ENCODE results near the gene G6PC2. TPM values are rescaled to one million over a fixed set of nuclear protein-coding genes. Genes with fewer than 3 reads are reported as not detected.

Gene G6PC2, protein sequence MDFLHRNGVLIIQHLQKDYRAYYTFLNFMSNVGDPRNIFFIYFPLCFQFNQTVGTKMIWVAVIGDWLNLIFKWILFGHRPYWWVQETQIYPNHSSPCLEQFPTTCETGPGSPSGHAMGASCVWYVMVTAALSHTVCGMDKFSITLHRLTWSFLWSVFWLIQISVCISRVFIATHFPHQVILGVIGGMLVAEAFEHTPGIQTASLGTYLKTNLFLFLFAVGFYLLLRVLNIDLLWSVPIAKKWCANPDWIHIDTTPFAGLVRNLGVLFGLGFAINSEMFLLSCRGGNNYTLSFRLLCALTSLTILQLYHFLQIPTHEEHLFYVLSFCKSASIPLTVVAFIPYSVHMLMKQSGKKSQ
- not detected for total RNA-seq

DNA sequence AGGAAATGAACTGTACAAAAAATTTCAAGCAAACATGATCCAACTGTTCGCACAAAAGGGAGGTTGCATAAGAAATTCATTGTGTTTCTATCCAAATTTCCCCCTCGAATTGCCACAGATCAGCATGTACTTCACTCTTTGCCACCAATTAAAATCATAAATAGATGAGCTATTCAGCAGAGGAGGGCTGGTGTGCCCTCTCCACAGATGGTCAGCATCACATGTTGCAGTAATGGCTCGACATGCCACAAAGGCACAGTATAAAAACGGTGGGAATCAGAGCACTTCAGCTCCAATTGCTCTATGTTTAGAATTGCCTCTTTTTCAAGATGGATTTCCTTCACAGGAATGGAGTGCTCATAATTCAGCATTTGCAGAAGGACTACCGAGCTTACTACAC, at the start of gene G6PC2:
Gene G6PC2, plus strand, starts transcription at position 289 of the 400 bp plus-strand sequence. Its CDS starts 41 bp downstream, at position 330.
- Histone ChIP-seq H3K9me3 (no peaks in the 10 kb centered on the region), H3K4me1 (no peaks in the 10 kb centered on the region), H3K36me3 (no peaks in the 10 kb centered on the region), H3K4me3 (no peak within 1 kb of the TSS), H3K27ac (no peak within 1 kb of the TSS), H3K27me3 (no peaks in the 10 kb centered on the region)
- intact Hi-C loops (cut with DNase I): no loop called here
- no peak for DNase-seq (ENCODE audit: low spot score in 2 of 2)
- TF ChIP-seq, protein P1, sequence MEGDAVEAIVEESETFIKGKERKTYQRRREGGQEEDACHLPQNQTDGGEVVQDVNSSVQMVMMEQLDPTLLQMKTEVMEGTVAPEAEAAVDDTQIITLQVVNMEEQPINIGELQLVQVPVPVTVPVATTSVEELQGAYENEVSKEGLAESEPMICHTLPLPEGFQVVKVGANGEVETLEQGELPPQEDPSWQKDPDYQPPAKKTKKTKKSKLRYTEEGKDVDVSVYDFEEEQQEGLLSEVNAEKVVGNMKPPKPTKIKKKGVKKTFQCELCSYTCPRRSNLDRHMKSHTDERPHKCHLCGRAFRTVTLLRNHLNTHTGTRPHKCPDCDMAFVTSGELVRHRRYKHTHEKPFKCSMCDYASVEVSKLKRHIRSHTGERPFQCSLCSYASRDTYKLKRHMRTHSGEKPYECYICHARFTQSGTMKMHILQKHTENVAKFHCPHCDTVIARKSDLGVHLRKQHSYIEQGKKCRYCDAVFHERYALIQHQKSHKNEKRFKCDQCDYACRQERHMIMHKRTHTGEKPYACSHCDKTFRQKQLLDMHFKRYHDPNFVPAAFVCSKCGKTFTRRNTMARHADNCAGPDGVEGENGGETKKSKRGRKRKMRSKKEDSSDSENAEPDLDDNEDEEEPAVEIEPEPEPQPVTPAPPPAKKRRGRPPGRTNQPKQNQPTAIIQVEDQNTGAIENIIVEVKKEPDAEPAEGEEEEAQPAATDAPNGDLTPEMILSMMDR (IDR thresholded peaks at IDR 0.05): no peak

DNA sequence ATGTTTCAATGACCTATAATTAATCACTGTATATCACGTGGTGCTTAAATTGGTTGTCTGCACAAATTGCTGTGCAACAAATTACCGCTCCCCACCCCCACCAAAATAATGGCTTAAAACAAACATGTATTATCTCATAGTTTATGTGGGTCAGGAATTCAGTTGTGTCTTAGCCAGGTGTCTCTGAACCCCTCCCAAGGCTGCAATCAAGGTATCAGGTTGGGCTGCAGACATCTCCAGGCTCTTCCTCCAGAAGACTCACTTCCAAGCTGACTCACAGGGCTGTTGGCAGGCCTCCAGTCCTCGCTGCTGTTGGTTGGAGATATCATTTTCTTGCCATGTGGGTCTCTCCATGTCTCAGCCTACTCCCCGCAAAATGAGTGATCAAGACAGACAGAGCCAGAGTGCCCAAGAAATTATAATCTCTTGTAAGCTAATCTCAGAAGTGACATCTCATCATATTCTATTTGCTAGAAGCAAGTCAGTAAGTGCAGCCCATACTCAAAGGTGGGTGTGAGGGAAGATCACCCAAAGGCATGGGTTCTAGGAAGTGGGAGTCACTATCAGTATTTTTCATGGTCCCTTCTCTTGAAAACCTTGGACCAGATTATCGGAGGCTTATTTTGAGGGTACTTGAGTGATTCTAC, 49.3 kb upstream of the G6PC2 start:
- Histone ChIP-seq H3K27ac (no peak overlapping the region), H3K27me3 (no peaks in the 10 kb centered on the region), H3K4me1 (no peaks in the 10 kb centered on the region), H3K4me3 (no peak overlapping the region), H3K36me3 (no peaks in the 10 kb centered on the region), H3K9me3 (no peaks in the 10 kb centered on the region)
- TF ChIP-seq, protein P1 (IDR thresholded peaks at IDR 0.05): no peak
- intact Hi-C loops (cut with DNase I): no loop called here
- no peak for DNase-seq (ENCODE audit: low spot score in 2 of 2)

DNA sequence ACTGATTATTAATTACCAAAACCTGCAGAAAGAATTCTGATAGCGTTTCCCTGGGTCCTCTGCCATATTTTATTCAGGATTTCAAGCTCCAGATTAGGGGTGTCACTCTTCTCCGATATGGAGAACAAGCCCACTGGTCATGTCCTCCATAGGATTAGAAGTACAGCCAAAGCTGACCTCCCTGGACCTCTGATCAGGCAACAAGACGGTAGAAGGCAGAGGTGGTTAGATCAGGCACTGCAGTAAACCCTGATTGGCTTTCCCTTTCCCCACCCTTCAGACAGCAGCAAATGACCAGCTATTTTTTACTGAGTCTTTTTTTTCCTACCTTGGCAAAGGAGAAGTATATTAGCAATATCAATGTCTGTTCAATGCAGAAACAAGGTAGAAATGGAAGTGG, 48.6 kb upstream of the G6PC2 start:
- H3K36me3 ChIP-seq: no peaks in the 10 kb centered on the region
- no peak overlapping the region for H3K4me3 ChIP-seq
- TF ChIP-seq, protein P1 (IDR thresholded peaks at IDR 0.05): no peak
- H3K27me3 ChIP-seq: no peaks in the 10 kb centered on the region
- intact Hi-C loops (cut with DNase I): no loop called here
- no peak overlapping the region for H3K27ac ChIP-seq
- no peaks in the 10 kb centered on the region for H3K9me3 ChIP-seq
- no peak for DNase-seq (ENCODE audit: low spot score in 2 of 2)
- no peaks in the 10 kb centered on the region for H3K4me1 ChIP-seq

DNA sequence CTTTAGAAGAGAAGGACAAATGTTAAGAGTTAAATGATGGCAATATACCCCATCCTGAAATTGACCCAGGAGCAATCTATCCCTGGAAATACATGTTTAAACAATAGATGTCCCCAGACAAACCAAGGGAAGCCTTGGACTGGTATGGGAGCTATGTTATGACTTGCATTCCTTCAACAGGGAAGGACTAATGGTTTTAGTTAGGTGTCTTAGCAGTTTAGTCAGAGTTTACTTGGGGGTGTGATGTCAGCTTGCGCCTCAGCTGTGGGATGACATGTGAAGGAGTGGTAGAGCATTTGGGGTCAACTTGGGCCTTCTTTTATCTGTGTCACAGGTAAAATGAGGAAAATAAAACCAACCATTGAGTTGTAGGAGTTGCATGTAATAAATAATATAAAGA, 47.6 kb upstream of the G6PC2 start:
- Histone ChIP-seq H3K4me1 (no peaks in the 10 kb centered on the region), H3K36me3 (no peaks in the 10 kb centered on the region), H3K27me3 (no peaks in the 10 kb centered on the region), H3K27ac (no peak overlapping the region), H3K4me3 (no peak overlapping the region), H3K9me3 (no peaks in the 10 kb centered on the region)
- intact Hi-C loops (cut with DNase I): no loop called here
- TF ChIP-seq, protein P1 (IDR thresholded peaks at IDR 0.05): no peak
- DNase-seq (ENCODE audit: low spot score in 2 of 2): no peak

DNA sequence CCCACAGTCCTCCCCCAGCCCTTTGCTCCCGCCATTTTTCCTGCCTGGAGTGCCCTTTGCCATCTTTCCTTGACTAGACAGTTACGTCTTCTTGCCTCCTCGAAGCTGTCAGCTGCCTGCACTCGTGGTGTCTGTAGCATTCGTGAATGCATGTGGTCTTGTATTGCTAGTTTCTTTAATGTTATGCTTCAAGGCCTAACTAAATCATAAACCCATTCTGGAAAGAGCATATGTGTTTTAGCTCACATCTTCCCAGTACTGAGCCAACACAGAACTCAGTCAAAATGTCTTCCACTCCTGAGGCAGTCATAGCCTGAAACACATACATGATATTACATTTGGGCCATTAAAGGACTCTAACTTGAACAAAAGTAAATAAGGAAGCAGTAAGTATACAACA, 46.4 kb upstream of the G6PC2 start:
- Histone ChIP-seq H3K4me3 (no peak overlapping the region), H3K9me3 (no peaks in the 10 kb centered on the region), H3K27ac (no peak overlapping the region), H3K27me3 (no peaks in the 10 kb centered on the region), H3K4me1 (no peaks in the 10 kb centered on the region), H3K36me3 (no peaks in the 10 kb centered on the region)
- intact Hi-C loops (cut with DNase I): no loop called here
- TF ChIP-seq, protein P1 (IDR thresholded peaks at IDR 0.05): no peak
- DNase-seq (ENCODE audit: low spot score in 2 of 2): no peak

All from ascending aorta (tissue), 2 donors.